DMS53 (cell line): ENCODE data around the gene SLC9A7.

Experiments used
- DNase-seq: peaks from one replicate; lab custom pipeline; 2025; lab: John Stamatoyannopoulos, UW

Gene SLC9A7

GRCh38 chrX:46610070-46610658, 148.8 kb downstream of the SLC9A7 start:
- DNase-seq: no peak

- DNase-seq: no peak
These were observed 151.0 kb downstream of the SLC9A7 start for GRCh38 chrX:46607916-46608315.

- no peak for DNase-seq
These were observed 156.3 kb downstream of the SLC9A7 start for GRCh38 chrX:46602468-46603102.

- no peak for DNase-seq
These were observed 157.6 kb downstream of the SLC9A7 start for GRCh38 chrX:46601283-46601682.

GRCh38 chrX:46599051-46599560, 159.8 kb downstream of the SLC9A7 start:
- DNase-seq: no peak

- no peak for DNase-seq
These were observed 161.1 kb downstream of the SLC9A7 start for GRCh38 chrX:46597771-46598170.

- DNase-seq: no peak
These were observed 161.7 kb downstream of the SLC9A7 start for GRCh38 chrX:46597208-46597607.

- DNase-seq: no peak
These were observed 163.8 kb downstream of the SLC9A7 start for GRCh38 chrX:46595084-46595483.

- no peak for DNase-seq
These were observed 168.8 kb downstream of the SLC9A7 start for GRCh38 chrX:46589977-46590723.

GRCh38 chrX:46588263-46588662, 170.7 kb downstream of the SLC9A7 start:
- no peak for DNase-seq

GRCh38 chrX:46587753-46588171, 171.2 kb downstream of the SLC9A7 start:
- no peak for DNase-seq

- DNase-seq: no peak
These were observed 171.8 kb downstream of the SLC9A7 start for GRCh38 chrX:46587158-46587557.

- DNase-seq: no peak
These were observed 174.2 kb downstream of the SLC9A7 start for GRCh38 chrX:46584736-46585135.

- no peak for DNase-seq
These were observed 176.0 kb downstream of the SLC9A7 start for GRCh38 chrX:46582966-46583365.

GRCh38 chrX:46582325-46582724, 176.6 kb downstream of the SLC9A7 start:
- DNase-seq: no peak

GRCh38 chrX:46580613-46581012, 178.3 kb downstream of the SLC9A7 start:
- no peak for DNase-seq

GRCh38 chrX:46579250-46579649, 179.7 kb downstream of the SLC9A7 start:
- DNase-seq: no peak

- DNase-seq: no peak
These were observed 181.5 kb downstream of the SLC9A7 start for GRCh38 chrX:46577221-46578005.

GRCh38 chrX:46576458-46576857, 182.5 kb downstream of the SLC9A7 start:
- DNase-seq: no peak

GRCh38 chrX:46575991-46576392, 182.9 kb downstream of the SLC9A7 start:
- peak; percentile 20 for DNase-seq

GRCh38 chrX:46575586-46575985, 183.3 kb downstream of the SLC9A7 start:
- DNase-seq: peak; percentile 26

- peak; percentile 88 for DNase-seq
These were observed 184.0 kb downstream of the SLC9A7 start for GRCh38 chrX:46574774-46575381.
